Posterior vena cava (tissue), 2 donors: ENCODE results near the gene PRG2. TPM values are rescaled to one million over a fixed set of nuclear protein-coding genes. Genes with fewer than 3 reads are reported as not detected.
A peak's percentile ranks its signal among the peaks of the same experiment; 100 is the strongest.

Source experiments
- DNase-seq: peaks from one replicate; pipeline ENCODE4 v3.0.0-alpha.2; 2020; ENCODE audit warnings: low spot score
- intact Hi-C, 2 donors: fragments of 100-400 bp; cut with DNase I; formaldehyde crosslinking; loops; one replicate each; pipeline versions ENCODE4 v1.14.1 to v1.14.2; 2022 to 2023
- long read RNA-seq, 2 donors: library from polyadenylated mRNA; unstranded; transcript quantifications; one replicate each; pipeline ENCODE4 v2.0.0, GENCODE V29; 2020 to 2021
- total RNA-seq, 2 donors: library from RNA; stranded (reverse); fragmentation: NEBNext Ultra II Directional; extraction: Animal tissue kit (Norgen Biotek cat#: 25700); gene quantifications; one replicate each; pipeline ENCODE4 v1.2.1, GENCODE V29; 2021
- donor health status: DM: yes; HTN: yes; CAD: no.
- donor health status: DM: yes; HTN: yes; CAD: no.

The PRG2 gene, protein sequence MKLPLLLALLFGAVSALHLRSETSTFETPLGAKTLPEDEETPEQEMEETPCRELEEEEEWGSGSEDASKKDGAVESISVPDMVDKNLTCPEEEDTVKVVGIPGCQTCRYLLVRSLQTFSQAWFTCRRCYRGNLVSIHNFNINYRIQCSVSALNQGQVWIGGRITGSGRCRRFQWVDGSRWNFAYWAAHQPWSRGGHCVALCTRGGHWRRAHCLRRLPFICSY
- total RNA-seq, result under 1 TPM; 0.52 to 0.88 TPM
- long read RNA-seq, donor 1, result 0 reads
- long read RNA-seq, donor 2, result 0 reads

DNA sequence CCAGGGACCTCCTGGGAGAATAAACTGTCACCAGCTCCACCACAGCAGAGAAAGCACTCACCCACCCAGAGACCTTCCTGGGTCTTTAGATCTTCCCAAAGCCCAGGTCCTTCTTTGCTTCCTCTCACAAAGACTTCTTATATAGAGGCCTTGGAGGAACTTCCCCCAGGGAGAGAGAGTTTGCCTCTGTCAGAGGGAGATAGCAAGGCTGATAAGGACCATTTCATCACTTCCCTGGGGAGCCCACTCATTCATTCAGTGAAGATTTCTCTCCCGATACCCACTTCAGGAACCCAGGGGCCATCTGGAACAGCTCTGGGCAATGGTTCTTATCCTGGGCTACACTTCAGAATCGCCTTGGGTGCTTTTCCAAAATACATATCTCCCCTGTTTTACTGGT, at the start of gene PRG2:
Gene PRG2 (minus strand): TSS at position 116 of the 400 bp plus-strand sequence. CDS start 706 bp downstream, outside the sequence.
- no peak for DNase-seq
- intact Hi-C loops, result no loop called here

DNA sequence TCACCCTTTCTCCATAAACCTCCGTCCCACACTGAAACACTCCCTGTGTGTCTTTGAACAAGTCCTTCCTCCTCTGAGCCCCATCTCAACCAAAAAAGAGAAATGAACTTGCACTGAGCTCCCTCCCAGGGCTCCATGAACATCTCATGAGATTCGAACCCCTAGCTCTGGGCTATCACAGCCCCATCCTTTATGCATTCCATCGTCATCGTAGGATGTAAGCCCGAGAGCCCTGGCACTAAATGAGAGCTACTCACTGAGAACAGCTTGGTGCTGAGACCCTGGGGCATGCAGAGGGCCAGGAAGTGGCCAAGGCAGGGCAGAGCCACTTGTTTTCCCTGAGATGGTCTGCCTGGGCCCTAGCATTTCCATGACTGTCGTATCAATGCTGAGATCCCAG, 49.3 kb upstream of the PRG2 start:
- intact Hi-C loops, result no loop called here

DNA sequence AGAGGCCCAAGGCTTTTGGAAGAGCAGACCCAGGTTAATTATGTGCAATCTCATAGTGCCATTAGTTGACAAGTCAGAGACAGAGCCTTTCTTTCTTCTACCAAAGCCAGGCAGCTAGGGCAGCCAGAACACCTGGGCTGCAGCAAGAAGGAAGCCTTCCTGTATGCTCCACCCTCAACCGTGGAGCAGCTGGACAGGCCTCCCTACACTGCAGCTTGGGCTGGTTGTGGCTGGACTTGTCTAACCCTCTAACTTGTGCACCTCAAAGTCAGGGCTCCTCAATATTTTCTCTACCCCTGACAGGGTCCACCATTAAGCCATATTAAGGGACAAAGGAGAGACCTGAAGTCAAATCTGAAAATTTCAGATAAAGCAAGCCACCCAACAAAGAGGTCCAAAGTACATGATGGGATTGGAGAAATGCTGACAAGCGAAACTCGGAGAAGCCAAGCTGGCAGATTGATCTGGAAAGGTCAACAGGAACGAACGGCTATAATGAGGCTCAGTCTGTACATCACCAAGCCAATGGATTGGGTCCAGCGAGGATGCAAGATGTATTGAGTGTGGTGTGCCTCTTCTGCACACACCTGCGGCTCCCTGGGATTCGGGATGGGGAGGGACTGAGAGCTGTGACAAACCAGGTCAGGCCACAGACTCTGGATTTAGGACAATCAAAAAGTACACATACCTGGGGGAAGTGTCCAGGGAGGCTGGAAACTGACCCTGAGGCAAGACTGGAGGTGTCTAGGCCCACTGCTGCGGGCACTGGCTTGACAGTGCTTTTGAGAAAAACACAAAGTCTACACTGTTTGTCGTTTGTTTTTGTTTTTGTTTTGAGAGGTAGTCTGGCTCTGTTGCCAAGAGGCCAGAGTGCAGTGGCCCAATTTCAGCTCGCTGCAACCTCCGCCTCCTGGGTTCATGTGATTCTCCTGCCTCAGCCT, 48.2 kb upstream of the PRG2 start:
- intact Hi-C loops, result no loop called here
- DNase-seq, result no peak

More for the DNA sequence above, 49.3 kb upstream of the PRG2 start:
- no peak for DNase-seq

DNA sequence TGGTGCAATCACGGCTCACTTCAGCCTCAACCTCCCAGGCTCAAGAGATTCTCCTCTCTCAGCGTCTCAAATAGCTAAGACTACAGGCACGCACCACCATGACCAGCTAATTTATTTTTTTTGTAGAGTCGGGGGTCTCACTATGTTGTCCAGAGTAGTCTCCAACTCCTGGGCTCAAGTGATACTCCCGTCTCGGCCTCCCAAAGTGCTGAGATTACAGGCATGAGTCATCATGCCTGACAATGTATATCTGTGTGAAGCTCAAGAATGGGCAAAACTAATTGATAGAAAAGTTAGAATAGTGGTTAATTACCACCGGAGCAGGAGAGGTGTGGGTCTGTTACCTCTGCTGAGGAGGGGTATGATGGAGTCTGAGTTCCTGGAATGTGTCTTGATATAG, 45.6 kb upstream of the PRG2 start:
- intact Hi-C loops, result no loop called here
- no peak for DNase-seq

DNA sequence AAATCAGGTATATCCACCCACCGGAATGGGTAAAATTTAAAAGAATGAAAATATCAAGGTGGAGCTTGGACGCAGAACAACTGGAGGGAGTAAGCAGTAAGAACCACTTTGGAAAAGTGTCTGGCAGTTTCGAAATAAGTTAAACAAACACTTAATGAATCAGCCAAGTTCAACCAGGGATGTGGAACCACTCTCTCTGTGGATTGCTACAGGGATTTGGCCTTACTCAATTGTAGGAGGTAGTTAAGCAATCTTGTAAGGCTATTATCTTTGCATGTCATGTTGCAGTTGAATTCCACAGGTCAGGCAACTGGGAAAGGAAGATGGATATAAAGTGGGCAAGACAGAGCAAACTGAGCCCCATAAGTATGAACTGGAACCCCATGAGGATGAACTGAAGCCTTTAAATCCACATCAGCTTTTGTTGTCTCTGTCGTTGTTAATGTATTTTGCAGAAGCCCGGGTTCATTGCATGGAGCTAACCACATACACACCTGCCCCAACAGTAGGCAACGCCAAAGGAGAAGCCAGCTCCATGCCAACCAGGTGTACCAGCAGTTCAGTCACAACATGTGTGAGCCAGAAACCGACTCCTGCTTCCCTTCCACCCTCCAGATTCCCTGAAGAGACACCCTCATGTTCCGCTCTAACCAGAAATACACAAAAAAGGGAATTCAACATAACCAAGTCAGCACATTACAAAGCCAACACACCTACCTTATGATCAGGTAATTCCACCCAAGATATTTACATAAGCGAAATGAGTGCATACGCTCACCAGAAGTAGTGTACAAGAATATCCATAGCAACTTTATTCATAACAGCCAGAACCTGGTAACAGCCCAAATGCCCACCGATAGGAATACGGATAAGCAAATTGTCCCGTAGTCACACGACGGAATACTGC, 44.4 kb upstream of the PRG2 start:
- DNase-seq, result no peak
- intact Hi-C loops, result no loop called here

DNA sequence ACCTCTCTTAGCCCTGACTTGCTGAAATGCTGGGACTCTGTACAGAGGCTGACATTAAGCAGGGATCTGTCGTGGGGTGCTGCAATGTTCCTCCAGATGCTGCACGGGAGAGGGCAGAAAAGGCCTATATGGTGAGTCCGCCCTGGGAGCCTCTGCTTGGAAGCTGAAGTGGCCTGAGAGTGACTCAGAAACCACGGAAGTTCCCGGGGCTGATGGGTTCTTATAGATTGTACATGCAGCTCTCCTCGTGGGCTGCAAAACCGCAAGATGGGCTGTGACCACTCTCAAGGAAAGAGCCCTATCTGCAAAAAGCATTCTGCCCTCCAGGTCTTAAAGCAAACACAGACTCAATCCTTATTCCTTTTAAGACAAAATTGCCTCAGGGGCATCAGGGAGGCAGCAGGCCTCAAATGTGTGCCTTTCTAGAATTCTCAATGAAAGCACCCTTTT, 42.3 kb upstream of the PRG2 start:
- DNase-seq, result no peak
- intact Hi-C loops, result no loop called here

DNA sequence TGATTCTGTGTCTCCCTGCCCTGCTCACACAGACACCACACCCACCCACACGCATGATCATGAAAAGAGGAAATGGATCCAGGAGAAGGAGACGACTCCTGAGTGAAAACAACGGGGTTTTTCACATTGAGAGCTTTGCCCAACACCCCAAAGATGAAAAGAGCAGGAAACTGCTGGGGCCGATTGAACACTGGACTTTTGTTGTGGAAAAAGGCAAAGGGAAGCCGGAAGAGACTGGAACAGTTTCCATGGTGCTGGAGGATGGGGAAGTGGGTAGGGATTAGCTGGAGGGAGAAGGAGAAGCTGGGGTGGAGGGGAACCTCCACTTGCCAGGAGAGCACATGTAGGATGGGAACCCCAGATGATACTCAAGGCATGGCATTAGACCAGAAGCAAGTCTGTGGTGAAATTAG, 41.7 kb upstream of the PRG2 start:
- DNase-seq, result no peak
- intact Hi-C loops, result no loop called here

DNA sequence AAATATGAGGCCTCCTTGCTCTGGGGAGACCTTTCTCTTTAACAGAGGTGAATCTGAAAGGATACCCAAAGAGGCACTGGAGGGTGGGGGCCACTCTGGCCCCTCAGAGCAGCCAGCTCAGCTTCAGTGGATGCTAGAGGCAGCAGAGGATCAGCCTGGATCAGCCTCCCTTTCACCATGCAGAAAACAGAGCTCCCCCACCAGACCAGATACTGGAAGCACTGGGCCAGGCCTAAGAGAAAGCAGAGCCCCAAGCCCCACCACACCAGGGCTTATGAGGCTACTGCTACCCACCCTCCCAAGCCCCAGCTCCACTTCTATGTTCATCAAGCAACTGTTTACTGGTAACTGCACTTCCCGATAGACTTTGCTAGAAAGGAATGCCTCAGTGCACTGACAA, 40.5 kb upstream of the PRG2 start:
- intact Hi-C loops, result loop anchor here in 1 of 2 donors (1.0 kb wide), 1 partner anchor 19 kb away; no protein-coding TSS in a partner anchor
- no peak for DNase-seq

DNA sequence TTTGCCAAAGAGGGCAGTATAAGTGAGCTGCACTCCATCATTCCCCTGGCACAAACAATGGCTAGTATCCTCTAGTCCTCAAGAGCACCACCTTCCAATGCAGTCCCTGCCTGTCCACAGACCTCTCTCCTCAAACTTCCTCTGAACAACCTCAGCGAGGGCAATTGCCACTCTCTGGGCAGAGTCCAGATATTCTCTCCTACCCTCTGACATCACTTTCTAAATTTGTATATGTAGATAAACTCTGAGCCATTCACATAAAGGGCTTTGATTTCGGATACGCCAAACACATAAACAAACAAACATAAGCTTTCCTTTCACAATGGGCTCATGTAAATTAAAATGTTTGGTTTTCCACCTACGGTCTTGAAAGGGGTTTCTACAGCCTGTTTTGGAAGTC, 39.5 kb upstream of the PRG2 start:
- intact Hi-C loops, result loop anchor here in 1 of 2 donors (1.0 kb wide), 1 partner anchor 18 kb away; no protein-coding TSS in a partner anchor
- no peak for DNase-seq

DNA sequence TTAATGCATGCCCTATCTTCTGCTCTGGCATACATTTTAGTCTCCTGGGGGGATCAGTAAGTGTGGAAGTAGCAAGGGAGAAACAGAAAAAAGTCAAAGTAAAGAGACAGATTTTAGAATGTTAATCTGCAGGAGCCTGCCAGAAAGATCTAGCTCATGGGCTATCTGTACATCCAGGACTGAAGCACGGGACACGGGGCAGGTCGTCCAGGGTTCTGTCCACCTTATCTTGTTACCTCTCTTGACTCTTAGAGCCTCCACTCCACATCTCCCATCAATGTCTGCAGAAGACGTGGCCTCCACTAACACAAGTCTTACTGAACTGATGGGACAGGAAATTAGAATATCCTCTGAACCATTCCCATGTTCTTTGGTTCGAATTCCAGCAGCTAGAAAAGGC, 38.2 kb upstream of the PRG2 start:
- no peak for DNase-seq
- intact Hi-C loops, result no loop called here

DNA sequence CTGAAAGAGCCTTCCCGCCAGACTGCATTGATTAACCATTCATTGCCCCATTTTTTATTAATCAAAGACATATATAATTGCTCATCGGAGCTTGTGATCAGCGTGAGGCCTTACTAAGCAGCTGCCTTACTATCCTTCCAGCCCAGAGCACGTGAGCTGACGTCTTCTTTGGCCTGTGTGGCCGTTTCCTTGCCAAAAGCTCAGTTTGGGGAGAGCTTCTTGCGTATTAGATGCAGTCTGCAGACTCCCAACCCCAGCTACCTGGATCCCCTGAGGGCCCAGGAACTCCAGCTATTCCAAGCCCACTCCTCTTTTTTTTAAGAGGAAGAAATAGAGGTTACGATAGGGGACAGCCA, 37.3 kb upstream of the PRG2 start:
- DNase-seq, result peak; percentile 91
- intact Hi-C loops, result no loop called here

DNA sequence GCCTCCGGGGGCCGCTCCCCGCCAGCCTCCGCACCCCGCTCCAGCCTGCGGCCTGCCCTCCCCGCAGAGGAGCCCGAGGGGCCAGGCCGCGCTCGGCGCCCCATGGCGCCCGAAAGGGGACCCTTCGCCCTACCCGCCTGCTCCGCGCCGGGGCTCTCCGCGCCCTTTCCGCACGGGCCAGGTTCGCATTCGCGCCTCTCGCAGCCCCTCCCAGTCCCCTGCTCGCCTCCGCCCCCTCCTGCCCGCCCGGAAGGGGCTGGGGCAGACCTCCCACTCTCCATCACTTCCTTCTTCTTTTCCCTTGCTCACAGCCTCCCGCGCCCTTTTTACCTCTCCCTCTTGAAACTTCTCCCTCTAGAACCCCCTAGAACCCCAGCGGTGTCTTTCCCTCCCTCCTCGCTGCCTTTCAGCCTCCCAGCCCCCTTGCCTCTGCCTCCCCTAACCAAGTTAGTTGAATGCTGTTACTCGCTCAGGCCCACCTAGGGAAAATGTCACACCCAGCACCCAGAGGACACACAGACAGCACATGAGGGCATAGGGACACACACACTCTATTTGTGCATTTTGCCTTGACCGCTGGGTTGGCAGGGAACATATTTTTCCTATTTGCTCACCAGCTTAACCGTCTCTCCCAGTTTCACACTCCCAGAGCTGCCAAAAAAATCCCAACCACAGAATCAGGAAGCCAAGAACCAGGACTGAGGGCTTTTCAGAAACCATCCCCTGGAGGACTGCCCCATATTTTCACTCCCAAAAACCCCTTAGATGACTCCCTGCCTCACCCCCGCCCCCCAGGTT, 36.7 kb upstream of the PRG2 start, which contains the start of gene SLC43A3:
Gene SLC43A3 (minus strand): TSS at position 193 of the 798 bp plus-strand sequence. CDS start 949 bp downstream, outside the sequence.
- intact Hi-C loops, result no loop called here
- peak; percentile 94 for DNase-seq

DNA sequence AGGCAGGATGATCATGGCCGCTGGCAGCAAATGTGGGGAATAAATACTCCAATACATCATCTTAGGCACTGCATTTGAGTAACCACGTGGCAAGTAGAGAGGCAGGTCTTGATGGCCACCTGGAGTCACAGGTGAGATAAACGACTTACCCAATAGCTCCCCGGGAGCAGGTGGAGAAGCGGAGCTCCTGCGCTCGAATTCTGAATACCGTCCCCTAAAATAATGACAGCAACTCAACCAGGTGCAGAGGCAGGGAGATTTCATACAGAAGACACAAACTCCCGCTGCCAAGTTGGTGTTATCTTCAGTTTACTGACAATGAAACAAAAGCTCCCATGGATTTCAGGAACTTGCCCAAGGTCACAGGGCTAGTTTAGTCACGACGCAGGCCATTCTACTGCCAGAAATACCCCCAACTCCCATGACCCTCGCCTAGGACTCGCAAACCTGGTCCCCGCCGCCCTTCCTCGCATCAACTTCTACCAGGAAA, 36.0 kb upstream of the PRG2 start:
- intact Hi-C loops, result no loop called here
- DNase-seq, result no peak

DNA sequence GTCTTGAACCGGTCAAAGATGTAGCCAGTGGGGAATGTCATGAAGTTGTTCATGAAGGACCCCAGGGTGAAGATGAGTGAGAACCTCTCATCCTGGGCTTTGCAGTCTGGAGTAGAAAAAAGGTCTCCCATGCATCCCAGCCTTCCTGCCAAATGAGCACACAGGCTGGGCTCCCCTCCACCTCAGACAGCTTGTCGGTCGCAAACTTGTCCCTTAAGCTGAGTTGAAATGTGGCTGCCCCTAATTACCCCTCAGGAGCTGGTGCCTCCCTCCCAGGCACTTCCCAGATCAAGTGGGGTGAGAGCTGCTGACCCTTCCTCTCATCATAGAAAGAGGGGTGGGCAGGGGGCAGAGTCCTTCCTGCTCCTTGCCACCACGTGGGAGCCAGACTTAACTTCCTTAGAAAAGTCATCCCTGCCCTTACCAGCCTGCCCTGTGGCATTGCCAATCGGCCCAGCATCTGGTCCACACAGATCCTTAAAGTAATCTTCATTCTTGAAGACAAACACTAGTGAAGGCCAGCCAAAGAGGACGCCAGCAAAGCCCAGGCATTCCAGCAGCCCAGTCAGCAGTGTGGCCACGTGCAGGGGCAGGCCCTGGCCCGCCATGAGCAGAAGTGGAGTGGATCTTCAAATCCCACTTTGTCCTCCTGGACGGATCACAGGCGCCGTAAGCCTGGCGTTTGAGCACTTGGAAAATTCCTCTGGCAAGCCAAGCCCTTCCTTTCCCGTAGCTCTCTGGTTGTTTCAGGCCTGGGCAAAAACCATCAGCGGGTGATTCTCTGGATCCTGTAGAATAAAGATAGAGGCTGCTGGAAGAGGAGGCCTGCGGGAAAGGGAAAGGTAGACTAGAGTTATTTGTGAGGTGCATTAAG, 35.4 kb upstream of the PRG2 start:
- intact Hi-C loops, result no loop called here
- DNase-seq, result peak; percentile 93

DNA sequence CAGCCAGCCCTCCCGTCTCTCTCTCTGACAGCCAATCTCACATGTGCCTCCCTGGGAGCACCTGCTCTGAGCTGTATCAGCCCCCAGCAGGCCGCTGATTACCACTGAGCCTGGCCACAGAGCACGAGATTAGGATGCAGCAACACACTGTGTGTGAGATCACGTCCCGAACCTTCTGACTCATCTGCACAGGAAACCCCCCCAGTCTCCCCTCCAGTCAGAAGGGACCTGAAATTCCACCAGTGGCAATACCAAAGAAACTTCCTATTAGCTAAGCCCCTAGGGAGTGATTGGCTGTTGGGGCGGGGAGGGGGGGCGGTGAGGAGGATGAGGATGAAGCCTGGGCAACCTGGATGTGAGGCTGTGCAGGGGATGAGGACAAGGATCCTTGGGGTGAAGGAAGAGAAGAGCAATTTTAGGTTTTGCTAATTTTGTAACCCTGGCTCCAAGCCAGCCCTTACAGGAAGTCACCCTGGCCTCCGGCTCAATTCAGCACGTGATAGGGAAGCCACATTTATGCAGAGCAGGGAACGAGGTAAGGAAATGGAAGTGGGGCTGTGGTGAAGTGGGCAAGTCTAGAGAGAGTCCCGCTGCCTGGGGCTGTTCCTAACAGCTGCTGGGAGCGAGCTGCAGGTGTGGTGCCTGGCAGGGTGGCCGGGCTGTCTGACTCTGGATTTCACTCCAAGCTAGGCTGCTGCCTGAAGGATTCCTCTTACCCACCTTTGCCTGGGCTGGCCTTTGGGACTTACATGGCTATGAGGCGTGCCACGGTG, 34.5 kb upstream of the PRG2 start:
- peak; percentile 92 for DNase-seq
- intact Hi-C loops, result no loop called here

DNA sequence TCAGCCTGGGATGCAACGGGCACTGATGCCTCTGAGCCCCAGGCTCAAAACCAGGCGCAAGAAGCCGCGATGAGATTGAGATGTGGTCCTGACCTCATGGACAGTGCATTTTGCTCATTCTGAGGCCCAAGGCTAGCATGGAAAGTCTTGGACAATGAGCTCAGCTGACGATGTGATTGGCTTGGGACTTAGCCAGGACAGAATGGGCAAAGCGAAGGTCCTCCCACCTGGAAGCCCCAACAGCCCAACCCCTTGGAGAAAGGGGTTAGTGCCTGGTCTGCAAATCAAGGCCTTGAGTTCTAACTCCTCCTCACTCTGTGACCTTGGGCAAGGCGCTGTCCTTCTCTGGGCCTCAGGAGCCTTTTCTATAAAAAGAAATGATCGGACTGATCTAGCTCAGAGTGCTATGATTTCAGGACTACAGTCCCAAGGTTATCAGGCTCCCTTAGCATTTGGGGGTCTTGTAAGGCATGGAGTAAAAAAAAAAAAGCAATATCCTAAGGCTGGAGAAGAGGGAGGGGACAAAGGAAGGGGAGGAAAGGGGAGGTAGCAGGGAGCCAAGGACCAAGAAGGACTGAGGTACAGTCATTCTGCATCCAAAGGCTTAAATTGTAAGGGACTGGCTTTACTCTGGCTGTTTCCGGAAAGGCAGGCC, 33.8 kb upstream of the PRG2 start:
- DNase-seq, result no peak
- intact Hi-C loops, result no loop called here
